GM12878 (cell line): ENCODE measurements around the gene METRN. TPM values are rescaled to one million over a fixed set of nuclear protein-coding genes. Genes with fewer than 3 reads are reported as not detected.

Experiments used
- ATF2 ChIP-seq: IDR thresholded peaks from 2 replicates; pipeline ENCODE4 v1.6.1; 2012; ENCODE audit warnings: low read length, inconsistent platforms
- ATF3 ChIP-seq: IDR thresholded peaks from 2 replicates; pipeline ENCODE4 v1.6.1; 2011; ENCODE audit warnings: low read depth, mild to moderate bottlenecking, low read length, moderate library complexity, borderline replicate concordance; ENCODE audit errors: extremely low read depth
- ATF7 ChIP-seq: fragments of 450-650 bp; IDR thresholded peaks from 2 replicates; pipeline ENCODE4 v1.6.1; 2016; ENCODE audit warnings: low read depth, mild to moderate bottlenecking
- CEBPB ChIP-seq, 2 experiments: fragments of 150-350 bp in 1 of 2; IDR thresholded peaks; 2 replicates each; pipeline ENCODE4 v1.6.1; 2012 to 2014; ENCODE audit warnings: low read depth in 2 of 2, low read length in 2 of 2, borderline replicate concordance in 1 of 2, inconsistent platforms in 1 of 2
- CREM ChIP-seq: IDR thresholded peaks from 2 replicates; pipeline ENCODE4 v1.6.1; 2014; ENCODE audit warnings: antibody characterized with exemption, low read depth
- DPF2 ChIP-seq: fragments of 450-650 bp; IDR thresholded peaks from 2 replicates; pipeline ENCODE4 v1.6.1; 2017; ENCODE audit warnings: mild to moderate bottlenecking
- ETV6 ChIP-seq, 2 experiments: fragments of 450-650 bp in 1 of 2; IDR thresholded peaks in 1 of 2; conservative IDR thresholded peaks in 1 of 2; 2 replicates each; pipeline ENCODE4 v1.6.1; 2014; ENCODE audit warnings: antibody characterized with exemption in 1 of 2, borderline replicate concordance in 1 of 2, low read depth in 1 of 2, mild to moderate bottlenecking in 1 of 2, moderate library complexity in 1 of 2
- FOXK2 ChIP-seq: fragments of 450-650 bp; IDR thresholded peaks from 2 replicates; pipeline ENCODE4 v1.6.1; 2017; ENCODE audit warnings: mild to moderate bottlenecking, moderate library complexity
- IKZF1 ChIP-seq: fragments of 450-650 bp; conservative IDR thresholded peaks from 2 replicates; pipeline ENCODE4 v1.6.1; 2017; ENCODE audit warnings: antibody characterized with exemption, mild to moderate bottlenecking
- KDM1A ChIP-seq: fragments of 200-600 bp; sonication (generic); IDR thresholded peaks from 2 replicates; pipeline ENCODE4 v1.6.1; 2016; ENCODE audit warnings: borderline replicate concordance
- MEF2B ChIP-seq: fragments of 450-650 bp; IDR thresholded peaks from 2 replicates; pipeline ENCODE4 v1.6.1; 2018; ENCODE audit warnings: mild to moderate bottlenecking, moderate library complexity; ENCODE audit not compliant: partially characterized antibody, poor library complexity, severe bottlenecking
- NBN ChIP-seq: fragments of 450-650 bp; IDR thresholded peaks from 2 replicates; pipeline ENCODE4 v1.6.1; 2016
- NFYA ChIP-seq: IDR thresholded peaks from 2 replicates; pipeline ENCODE4 v1.6.1; 2011; ENCODE audit warnings: low read depth, mild to moderate bottlenecking, low read length, improper control_type of control experiment, borderline replicate concordance
- PRDM15 ChIP-seq: fragments of 450-650 bp; formaldehyde crosslinking; IDR thresholded peaks from 2 replicates; pipeline ENCODE4 v1.4.0; 2020; ENCODE audit warnings: mild to moderate bottlenecking, moderate library complexity
- SIX5 ChIP-seq: IDR thresholded peaks from 2 replicates; pipeline ENCODE4 v1.6.1; 2011; ENCODE audit warnings: mild to moderate bottlenecking, low read depth, low read length, moderate library complexity; ENCODE audit not compliant: severe bottlenecking
- SP1 ChIP-seq: IDR thresholded peaks from one replicate; pipeline ENCODE4 v1.6.1; 2011; ENCODE audit warnings: low read depth, low read length
- TAF1 ChIP-seq: IDR thresholded peaks from 2 replicates; pipeline ENCODE4 v1.6.1; 2011; ENCODE audit warnings: mild to moderate bottlenecking, low read depth, low read length, borderline replicate concordance
- TARDBP ChIP-seq: IDR thresholded peaks from 2 replicates; pipeline ENCODE4 v1.6.1; 2016; ENCODE audit warnings: borderline replicate concordance
- WRNIP1 ChIP-seq: IDR thresholded peaks from 2 replicates; pipeline ENCODE4 v1.6.1; 2011; ENCODE audit warnings: low read depth, low read length, improper control_type of control experiment, borderline replicate concordance
- YBX1 ChIP-seq: fragments of 450-650 bp; IDR thresholded peaks from 2 replicates; pipeline ENCODE4 v1.6.1; 2016; ENCODE audit warnings: antibody characterized with exemption
- ZNF592 ChIP-seq: fragments of 450-650 bp; IDR thresholded peaks from 2 replicates; pipeline ENCODE4 v1.6.1; 2017; ENCODE audit warnings: mild to moderate bottlenecking, moderate library complexity
- polyA plus RNA-seq, 11 experiments: library from polyadenylated mRNA; depleted of rRNA in 4 of 11; unstranded in 6 of 11; stranded (reverse) in 5 of 11; fragments of >200 nt; fragmentation: Nextera tagmentation in 4 of 11; fragmentation: Illumina TruSeq in 1 of 11; extraction: Ambion mirVana in 4 of 11; extraction: Trizol in 1 of 11; gene quantifications; 1 replicate in 1 of 11; 2 replicates in 10 of 11; pipeline versions ENCODE4 v1.2.1 to v1.2.3, GENCODE V29; 2011 to 2016; ENCODE audit warnings: inconsistent platforms in 2 of 11, missing spikeins in 2 of 11, low read depth in 1 of 11
- total RNA-seq, 4 experiments: library from RNA; depleted of rRNA in 3 of 4; stranded (reverse); fragments of >200 nt in 3 of 4; fragmentation: Illumina TruSeq in 1 of 4; extraction: Trizol in 1 of 4; gene quantifications; 2 replicates each; pipeline versions ENCODE4 v1.2.1 to v1.2.3, GENCODE V29; 2013 to 2021

METRN gene
- total and polyA plus RNA-seq, 10 of the 15 experiments (the other 5 are each of a cell fraction or from before 2014, with no cell fraction given): 0.11 to 12.8 (median 1.1) TPM; not detected in 1

GRCh38 chr16:684071-684794 lies 30.7 kb upstream of the METRN start, which contains the start of gene JMJD8 (continued):
- no peak; the same call in 1 of the 2 replicates for TF ChIP-seq ATF2
- no peak for TF ChIP-seq CEBPB (IDR thresholded peaks at IDR 0.05; ENCODE audit: borderline replicate concordance in 1 of 2, low read depth in 2 of 2, low read length in 2 of 2)
- TF ChIP-seq CREM: peak; percentile 80; the same call in 1 of the 2 replicates
- TF ChIP-seq NFYA: no peak
- TF ChIP-seq MEF2B: peak; percentile 68
- no peak for TF ChIP-seq ATF3
- TF ChIP-seq FOXK2: no peak
- TF ChIP-seq IKZF1: peak; percentile 79; the same call in 1 of the 2 replicates
- TF ChIP-seq PRDM15: no peak
- TF ChIP-seq TARDBP: 0 out of 2 replicates have a peak, but pooled peaks have one; percentile 13
- TF ChIP-seq DPF2: peak; percentile 70; the same call in 1 of the 2 replicates
- no peak for TF ChIP-seq ATF7
- TF ChIP-seq ETV6 (conservative IDR thresholded peaks at IDR 0.05 in 1 of 2, IDR thresholded peaks at IDR 0.05 in 1 of 2; ENCODE audit: borderline replicate concordance in 1 of 2, low read depth in 1 of 2): no peak
- TF ChIP-seq SIX5: peak; percentile 53
- TF ChIP-seq KDM1A: no peak
- no peak for TF ChIP-seq NBN
- TF ChIP-seq ZNF592: no peak
- no peak for TF ChIP-seq YBX1
- TF ChIP-seq TAF1: peak; percentile 90
- no peak for TF ChIP-seq WRNIP1
- peak; percentile 66 for TF ChIP-seq SP1
